ENCODE data around the gene AMACR.

The AMACR gene

DNA sequence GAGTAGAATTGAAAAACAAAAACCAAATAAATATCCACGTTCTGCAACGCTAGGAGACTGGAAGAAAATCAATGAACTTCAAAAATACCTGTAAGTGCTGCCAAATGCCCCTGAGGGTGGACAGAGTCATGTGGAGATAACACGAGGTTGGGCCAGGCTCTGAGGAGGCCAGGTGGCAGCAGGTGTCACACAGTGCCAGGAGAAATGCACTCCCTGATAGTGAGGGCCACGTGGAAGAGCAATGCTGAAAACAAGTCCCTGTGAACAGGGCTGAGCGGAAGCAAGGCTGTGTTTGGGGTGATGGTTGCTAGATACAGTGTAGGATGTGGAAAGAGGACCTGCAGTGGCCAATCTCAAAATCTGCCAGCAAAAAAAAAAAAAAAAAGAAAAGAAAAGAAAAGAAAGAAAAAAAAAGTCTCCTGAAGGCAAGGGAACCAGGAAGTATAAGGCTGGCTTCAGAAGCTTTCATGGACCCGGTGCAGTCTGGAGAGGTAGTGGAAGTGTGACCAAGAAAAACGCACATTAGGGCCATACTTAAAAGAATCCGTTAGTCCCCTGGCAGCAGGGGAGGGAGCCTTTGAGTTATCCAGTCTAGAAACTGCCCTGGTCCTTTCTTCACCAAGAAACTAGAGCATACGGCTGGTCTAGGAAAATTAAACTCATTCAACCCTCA is 18.4 kb upstream of the AMACR start:
- H3K4me3 ChIP-seq (ENCODE audit: low read depth, low read length): no peak overlapping the region
- no peak for TF ChIP-seq CTCF (IDR thresholded peaks at IDR 0.05; ENCODE audit: low read depth, low read length)

- TF ChIP-seq CTCF (IDR thresholded peaks at IDR 0.05; ENCODE audit: low read depth, low read length): no peak
These were observed 14.4 kb upstream of the AMACR start for GRCh38 chr5:34022121-34022705.

GRCh38 chr5:34021334-34021733 is 13.5 kb upstream of the AMACR start:
- H3K4me3 ChIP-seq (ENCODE audit: low read depth, low read length): no peak overlapping the region
- TF ChIP-seq CTCF (IDR thresholded peaks at IDR 0.05; ENCODE audit: low read depth, low read length): no peak

More at GRCh38 chr5:34022121-34022705, 14.4 kb upstream of the AMACR start:
- H3K4me3 ChIP-seq (ENCODE audit: low read depth, low read length): no peak overlapping the region

DNA sequence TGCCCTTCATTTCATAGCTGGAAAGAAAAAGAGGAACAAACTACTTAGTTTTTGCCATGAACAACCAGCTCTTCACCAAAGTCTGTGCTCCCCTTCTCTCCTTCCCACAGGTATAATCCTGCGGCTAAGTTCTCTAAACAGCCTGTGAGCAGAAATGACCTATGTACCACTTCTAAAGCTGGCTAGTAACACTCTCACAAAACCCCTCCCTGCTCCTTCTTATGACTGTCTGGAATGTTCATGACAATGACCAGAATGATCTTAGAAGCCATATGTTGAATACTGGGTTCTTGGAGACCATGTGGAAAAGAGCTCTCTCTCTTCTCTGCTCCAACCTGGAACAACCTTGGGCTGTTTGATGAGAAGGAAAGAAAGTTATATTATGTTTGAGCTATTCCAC is 12.9 kb upstream of the AMACR start:
- TF ChIP-seq CTCF (IDR thresholded peaks at IDR 0.05; ENCODE audit: low read depth, low read length): no peak
- no peak overlapping the region for H3K4me3 ChIP-seq (ENCODE audit: low read depth, low read length)

- no peak for TF ChIP-seq CTCF (IDR thresholded peaks at IDR 0.05; ENCODE audit: low read depth, low read length)
- no peak overlapping the region for H3K4me3 ChIP-seq (ENCODE audit: low read depth, low read length)
These were observed 9.4 kb upstream of the AMACR start for GRCh38 chr5:34017254-34017653.

- TF ChIP-seq CTCF (IDR thresholded peaks at IDR 0.05; ENCODE audit: low read depth, low read length): no peak
- H3K4me3 ChIP-seq (ENCODE audit: low read depth, low read length): no peak overlapping the region
These were observed 8.9 kb upstream of the AMACR start for GRCh38 chr5:34016750-34017149.

GRCh38 chr5:34016222-34016621 is 8.4 kb upstream of the AMACR start:
- H3K4me3 ChIP-seq (ENCODE audit: low read depth, low read length): no peak overlapping the region
- no peak for TF ChIP-seq CTCF (IDR thresholded peaks at IDR 0.05; ENCODE audit: low read depth, low read length)
